Activated CD8-positive, alpha-beta T cell treated with anti-CD3 and anti-CD28 coated beads for 36 hours (primary cell): ENCODE results near the gene ARHGAP20. TPM values are rescaled to one million over a fixed set of nuclear protein-coding genes. Genes with fewer than 3 reads are reported as not detected.

Experiments used
- ATAC-seq: fragments of 200-7000 bp; cut with Tn5 transposase; one replicate; pipeline ENCODE4 v1.10.0; 2021; ENCODE audit warnings: mild to moderate bottlenecking, moderate library complexity
- CTCF ChIA-PET: fragments of 350-600 bp; sonication (Branson Sonifier 250); formaldehyde crosslinking; loops from one replicate; lab custom pipeline; 2021; ENCODE audit warnings: antibody characterized with exemption; lab: Charles Lee
- POLR2A ChIA-PET: fragments of 350-600 bp; sonication (Branson Sonifier 250); formaldehyde crosslinking; loops from one replicate; lab custom pipeline; 2021; ENCODE audit warnings: antibody characterized with exemption; lab: Charles Lee
- DNase-seq: peaks from one replicate; pipeline ENCODE4 v3.0.0-alpha.2; 2020
- H3K27ac Mint-ChIP-seq: one replicate; pipeline ENCODE4 v1.8.0; 2021; ENCODE audit warnings: mild to moderate bottlenecking, mixed read lengths
- H3K27me3 Mint-ChIP-seq: one replicate; pipeline ENCODE4 v1.8.0; 2021; ENCODE audit warnings: mixed read lengths
- H3K36me3 Mint-ChIP-seq: one replicate; pipeline ENCODE4 v1.8.0; 2021; ENCODE audit warnings: low read depth, mixed read lengths
- H3K4me1 Mint-ChIP-seq: one replicate; pipeline ENCODE4 v1.8.0; 2021; ENCODE audit warnings: low read depth, mixed read lengths
- H3K4me3 Mint-ChIP-seq: one replicate; pipeline ENCODE4 v1.8.0; 2021; ENCODE audit warnings: mild to moderate bottlenecking, moderate library complexity, mixed read lengths
- H3K9me3 Mint-ChIP-seq: one replicate; pipeline ENCODE4 v1.8.0; 2021; ENCODE audit warnings: mixed read lengths
- CTCF ChIP-seq: fragments of 200-600 bp; IDR thresholded peaks from one replicate; pipeline ENCODE4 v1.8.0; 2022; ENCODE audit warnings: antibody characterized with exemption, mild to moderate bottlenecking
- intact Hi-C: fragments of 100-400 bp; cut with micrococcal nuclease; formaldehyde crosslinking; loops from one replicate; pipeline ENCODE4 v1.10.0; 2022
- total RNA-seq, 2 experiments: library from RNA; stranded (reverse); gene quantifications; one replicate each; pipeline ENCODE4 v1.2.3, GENCODE V29; 2021

ARHGAP20 gene
- total RNA-seq, 2 experiments from 2014 or later = 0.25 to 0.45 TPM

GRCh38 chr11:110747531-110747930, 35.3 kb upstream of the ARHGAP20 start:
- no peaks in the 10 kb centered on the region for H3K4me1 Mint-ChIP-seq
- DNase-seq (no peak), ATAC-seq (no peak)
- TF ChIP-seq CTCF = no peak
- H3K4me3 Mint-ChIP-seq = no peak overlapping the region
- POLR2A ChIA-PET = no interaction called here
- intact Hi-C loops = no loop called here
- H3K9me3 Mint-ChIP-seq = peaks cover 3% of the 10 kb centered on the region
- H3K27ac Mint-ChIP-seq = no peak overlapping the region
- CTCF ChIA-PET = no interaction called here
- H3K36me3 Mint-ChIP-seq = no peaks in the 10 kb centered on the region
- H3K27me3 Mint-ChIP-seq = peaks cover 2% of the 10 kb centered on the region

GRCh38 chr11:110738641-110739040, 26.4 kb upstream of the ARHGAP20 start:
- H3K27ac Mint-ChIP-seq = no peak overlapping the region
- DNase-seq = no peak
- no peak overlapping the region for H3K4me3 Mint-ChIP-seq
- H3K9me3 Mint-ChIP-seq = no peaks in the 10 kb centered on the region
- CTCF ChIA-PET = no interaction called here
- POLR2A ChIA-PET = no interaction called here
- H3K4me1 Mint-ChIP-seq = no peaks in the 10 kb centered on the region
- TF ChIP-seq CTCF = no peak
- no peak for ATAC-seq
- no peaks in the 10 kb centered on the region for H3K36me3 Mint-ChIP-seq
- H3K27me3 Mint-ChIP-seq = peaks cover 14% of the 10 kb centered on the region
- intact Hi-C loops = no loop called here

GRCh38 chr11:110737593-110737992, 25.4 kb upstream of the ARHGAP20 start:
- TF ChIP-seq CTCF = no peak
- Mint-ChIP-seq H3K4me1 (no peaks in the 10 kb centered on the region), H3K27ac (no peak overlapping the region), H3K27me3 (peaks cover 14% of the 10 kb centered on the region), H3K9me3 (no peaks in the 10 kb centered on the region), H3K4me3 (no peak overlapping the region), H3K36me3 (no peaks in the 10 kb centered on the region)
- intact Hi-C loops = no loop called here
- CTCF ChIA-PET = no interaction called here
- ATAC-seq (no peak), DNase-seq (no peak)
- POLR2A ChIA-PET = no interaction called here

DNA sequence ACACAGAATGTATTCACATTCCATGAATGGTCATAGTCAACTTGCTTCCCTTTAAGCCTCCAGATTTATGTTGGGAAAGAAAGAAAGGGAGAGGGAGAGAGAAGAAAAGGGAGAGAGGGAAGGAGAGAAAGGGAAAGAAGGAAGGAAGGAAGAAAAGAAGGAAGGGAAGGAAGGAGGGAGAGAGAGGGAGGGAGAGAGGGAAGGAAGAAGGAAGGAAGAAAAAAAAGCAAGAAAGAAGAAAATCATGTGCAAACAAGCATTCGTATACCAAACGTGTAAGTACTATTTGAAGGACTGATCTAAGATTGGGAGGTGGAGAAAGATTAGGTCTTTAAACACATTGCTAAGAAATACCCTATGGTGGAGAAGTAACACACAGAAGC, 23.9 kb upstream of the ARHGAP20 start:
- Mint-ChIP-seq H3K36me3 (no peaks in the 10 kb centered on the region), H3K27me3 (peaks cover 14% of the 10 kb centered on the region), H3K27ac (no peak overlapping the region), H3K4me1 (no peaks in the 10 kb centered on the region), H3K9me3 (no peaks in the 10 kb centered on the region), H3K4me3 (no peak overlapping the region)
- no peak for ATAC-seq
- ChIA-PET CTCF (no interaction called here), POLR2A (no interaction called here)
- DNase-seq = no peak
- no peak for TF ChIP-seq CTCF
- intact Hi-C loops = no loop called here

DNA sequence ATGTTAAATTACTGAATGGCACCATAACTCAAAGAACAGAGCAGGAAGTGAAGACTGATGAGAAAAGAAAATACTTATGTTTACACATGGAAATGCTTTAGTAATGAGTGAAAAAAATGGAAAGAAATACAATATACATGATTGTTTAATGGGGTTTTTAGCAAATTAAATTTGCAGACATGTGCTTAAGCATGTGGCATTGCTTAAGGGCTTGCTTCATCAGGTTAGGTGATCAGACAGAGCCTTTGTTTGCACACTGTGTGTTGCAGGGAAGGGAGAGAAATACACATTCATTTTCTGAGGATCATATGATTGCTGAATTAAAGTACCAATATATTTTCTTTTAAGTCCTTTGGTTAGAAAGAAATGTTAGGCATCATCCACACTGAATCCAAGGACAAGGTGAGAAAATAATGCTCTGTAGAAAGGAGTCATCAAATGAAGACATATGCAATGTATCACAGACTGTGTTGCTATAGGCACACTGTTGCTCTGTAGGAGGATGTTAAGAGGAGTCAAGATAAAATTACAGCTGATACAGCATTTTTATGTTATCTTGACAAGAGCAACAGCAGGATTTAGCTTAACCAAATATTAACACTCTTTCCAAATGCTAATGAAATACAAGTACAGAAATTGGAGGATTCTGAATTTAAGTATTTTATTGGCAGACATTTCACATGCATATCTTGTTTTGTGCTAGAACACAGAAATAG, 23.4 kb upstream of the ARHGAP20 start:
- no peak for ATAC-seq
- CTCF ChIA-PET = no interaction called here
- TF ChIP-seq CTCF = no peak

More for the DNA sequence above, 23.4 kb upstream of the ARHGAP20 start:
- Mint-ChIP-seq H3K27me3 (peaks cover 18% of the 10 kb centered on the region), H3K27ac (no peak overlapping the region), H3K4me1 (no peaks in the 10 kb centered on the region), H3K4me3 (no peak overlapping the region), H3K36me3 (no peaks in the 10 kb centered on the region), H3K9me3 (no peaks in the 10 kb centered on the region)
- DNase-seq = no peak
- POLR2A ChIA-PET = no interaction called here
- intact Hi-C loops = no loop called here
